OCI-LY1 (cell line): ENCODE data around the gene THBS4.
"Not testable (repeated sequence)": the region's sequence is repeated elsewhere in the genome, so short reads cannot be mapped to it uniquely, and the experiment has no call there.

Experiments
- H2AFZ ChIP-seq: fragments of 200-600 bp; sonication (generic), shearing (Covaris generic); 2 replicates; pipeline ENCODE4 v1.6.0; 2014; ENCODE audit warnings: antibody characterized with exemption, mild to moderate bottlenecking, low read length
- H3F3A ChIP-seq: fragments of 200-600 bp; sonication (generic), shearing (Covaris generic); 2 replicates; pipeline ENCODE4 v1.6.0; 2014; ENCODE audit warnings: mild to moderate bottlenecking, antibody characterized with exemption, low read length, moderate library complexity; ENCODE audit not compliant: insufficient read depth
- H3K27ac ChIP-seq: fragments of 200-600 bp; sonication (generic); 2 replicates; pipeline ENCODE4 v1.5.1; 2014; ENCODE audit warnings: low read length, mixed run types, mild to moderate bottlenecking, low read depth; ENCODE audit not compliant: poor library complexity, severe bottlenecking
- H3K27me3 ChIP-seq: fragments of 200-600 bp; sonication (generic); 2 replicates; pipeline ENCODE4 v1.6.0; 2014; ENCODE audit warnings: antibody characterized with exemption, mild to moderate bottlenecking, low read length, moderate library complexity; ENCODE audit not compliant: insufficient read depth
- H3K36me3 ChIP-seq: fragments of 200-600 bp; sonication (generic); 2 replicates; pipeline ENCODE4 v1.6.1; 2014; ENCODE audit warnings: mild to moderate bottlenecking, antibody characterized with exemption, low read length, moderate library complexity, mixed read lengths; ENCODE audit not compliant: insufficient read depth
- H3K4me1 ChIP-seq: fragments of 200-600 bp; sonication (generic); 2 replicates; pipeline ENCODE4 v1.5.1; 2014; ENCODE audit warnings: mild to moderate bottlenecking, low read length, moderate library complexity; ENCODE audit not compliant: insufficient read depth, severe bottlenecking
- H3K4me2 ChIP-seq: fragments of 200-600 bp; sonication (generic), shearing (Covaris generic); 2 replicates; pipeline ENCODE4 v1.6.1; 2014; ENCODE audit warnings: low read length
- H3K4me3 ChIP-seq: fragments of 200-600 bp; sonication (generic); 2 replicates; pipeline ENCODE4 v1.5.1; 2014; ENCODE audit warnings: low read length, low read depth, mild to moderate bottlenecking, mixed read lengths; ENCODE audit not compliant: poor library complexity, severe bottlenecking
- H3K79me2 ChIP-seq: fragments of 200-600 bp; shearing (Covaris generic); 2 replicates; pipeline ENCODE4 v1.6.1; 2016; ENCODE audit warnings: mixed run types, low read length, mixed read lengths; ENCODE audit not compliant: insufficient read depth
- H3K9ac ChIP-seq: fragments of 200-600 bp; sonication (generic), shearing (Covaris generic); 2 replicates; pipeline ENCODE4 v1.6.1; 2014; ENCODE audit warnings: mild to moderate bottlenecking, low read length, mixed read lengths
- H3K9me2 ChIP-seq: fragments of 200-600 bp; sonication (generic), shearing (Covaris generic); 2 replicates; pipeline ENCODE4 v1.6.1; 2014; ENCODE audit warnings: low read depth, mild to moderate bottlenecking, low read length, mixed read lengths
- H3K9me3 ChIP-seq: fragments of 200-600 bp; shearing (Covaris generic); 2 replicates; pipeline ENCODE4 v1.6.1; 2014; ENCODE audit warnings: low read length, mixed read lengths
- H4K20me1 ChIP-seq: fragments of 200-600 bp; sonication (generic), shearing (Covaris generic); 2 replicates; pipeline ENCODE4 v1.6.0; 2016; ENCODE audit warnings: mild to moderate bottlenecking, low read length; ENCODE audit not compliant: insufficient read depth
- CTCF ChIP-seq: fragments of 200-600 bp; sonication (generic), shearing (Covaris generic); IDR thresholded peaks from 2 replicates; pipeline ENCODE4 v1.5.1; 2017; ENCODE audit warnings: mild to moderate bottlenecking, antibody characterized with exemption, low read length, moderate library complexity, mixed read lengths
- EZH2 ChIP-seq: fragments of 200-600 bp; sonication (generic), shearing (Covaris generic); IDR thresholded peaks from 2 replicates; pipeline ENCODE4 v1.8.0; 2017; ENCODE audit warnings: borderline replicate concordance, mixed run types, mild to moderate bottlenecking, antibody characterized with exemption, low read length, moderate library complexity, mixed read lengths

THBS4 gene

GRCh38 chr5:80083101-80083890, 48.1 kb downstream of the THBS4 start:
- TF ChIP-seq CTCF (peak; percentile 86), EZH2 (no peak)
- Histone ChIP-seq H3K4me1 (peaks cover 6% of the 10 kb centered on the region), H3K36me3 (no peaks in the 10 kb centered on the region), H4K20me1 (no peaks in the 10 kb centered on the region), H3F3A (no peaks in the 10 kb centered on the region; the same call in 1 of the 2 replicates), H3K4me2 (no peak overlapping the region), H3K4me3 (no peak overlapping the region), H3K9me2 (no peaks in the 10 kb centered on the region), H3K9ac (no peak overlapping the region), H2AFZ (peak overlapping the region; percentile 46; the same call in 1 of the 2 replicates), H3K27me3 (no peaks in the 10 kb centered on the region), H3K27ac (no peak overlapping the region), H3K79me2 (no peaks in the 10 kb centered on the region), H3K9me3 (no peaks in the 10 kb centered on the region)

DNA sequence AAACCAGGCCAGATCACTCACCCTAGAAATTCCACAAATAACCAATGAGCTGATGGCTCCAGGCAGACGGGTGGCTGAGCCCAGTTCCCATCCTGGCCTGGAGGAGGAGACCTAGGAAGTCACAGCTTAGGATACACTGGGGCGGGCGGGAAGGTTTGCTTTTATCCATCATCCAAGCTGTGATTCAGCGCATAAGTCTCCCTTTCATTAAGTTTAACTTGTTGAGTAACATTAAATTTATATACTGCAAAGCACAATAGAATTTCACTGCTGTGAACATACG, 55.7 kb downstream of the THBS4 start:
- Histone ChIP-seq H4K20me1 (no peaks in the 10 kb centered on the region), H3K79me2 (no peaks in the 10 kb centered on the region), H3K27ac (no peak overlapping the region), H3K9me3 (no peaks in the 10 kb centered on the region), H3K4me2 (no peak overlapping the region), H3K9ac (no peak overlapping the region), H3K4me1 (peaks cover 7% of the 10 kb centered on the region), H2AFZ (no peak overlapping the region), H3K27me3 (no peaks in the 10 kb centered on the region), H3K9me2 (no peaks in the 10 kb centered on the region), H3F3A (no peaks in the 10 kb centered on the region), H3K4me3 (no peak overlapping the region), H3K36me3 (no peaks in the 10 kb centered on the region)
- TF ChIP-seq CTCF: no peak

GRCh38 chr5:80091792-80092192, 56.6 kb downstream of the THBS4 start:
- not testable (repeated sequence) for H3K9me2 ChIP-seq, H3K36me3 ChIP-seq, H2AFZ ChIP-seq, H3K9ac ChIP-seq, H4K20me1 ChIP-seq, H3K27ac ChIP-seq, H3K79me2 ChIP-seq, H3K27me3 ChIP-seq, H3K9me3 ChIP-seq, H3F3A ChIP-seq, H3K4me1 ChIP-seq, H3K4me3 ChIP-seq
- H3K4me2 ChIP-seq: peak overlapping the region; percentile 30; the same call in 1 of the 2 replicates
- TF ChIP-seq CTCF: peak; percentile 69
